Muscle of back (tissue), 11 donors: ENCODE results near the gene ST8SIA6. TPM values are rescaled to one million over a fixed set of nuclear protein-coding genes. Genes with fewer than 3 reads are reported as not detected.
"Not testable (repeated sequence)": the region's sequence is repeated elsewhere in the genome, so short reads cannot be mapped to it uniquely, and the experiment has no call there.

Source experiments
- DNase-seq, 3 donors: peaks; one replicate each; pipeline versions ENCODE4 v3.0.0 to v3.0.0-alpha.2; 2013
- polyA plus RNA-seq, 10 donors: library from polyadenylated mRNA; unstranded; fragments of 120-200 nt; gene quantifications; one replicate each; pipeline ENCODE4 v1.2.1, GENCODE V29; 2013; ENCODE audit not compliant: insufficient read length in 10 of 10

Gene ST8SIA6
- polyA plus RNA-seq, 10 donors = 0.65 to 2.9 (median 1.7) TPM

- peak; percentile 62 to 82 (median 80) for DNase-seq
Measured at GRCh38 chr10:17348501-17349349, 105.7 kb downstream of the ST8SIA6 start.

- DNase-seq = peak in 1 of 3 donors; percentile 1
Measured at GRCh38 chr10:17348011-17348500, 106.3 kb downstream of the ST8SIA6 start.

DNA sequence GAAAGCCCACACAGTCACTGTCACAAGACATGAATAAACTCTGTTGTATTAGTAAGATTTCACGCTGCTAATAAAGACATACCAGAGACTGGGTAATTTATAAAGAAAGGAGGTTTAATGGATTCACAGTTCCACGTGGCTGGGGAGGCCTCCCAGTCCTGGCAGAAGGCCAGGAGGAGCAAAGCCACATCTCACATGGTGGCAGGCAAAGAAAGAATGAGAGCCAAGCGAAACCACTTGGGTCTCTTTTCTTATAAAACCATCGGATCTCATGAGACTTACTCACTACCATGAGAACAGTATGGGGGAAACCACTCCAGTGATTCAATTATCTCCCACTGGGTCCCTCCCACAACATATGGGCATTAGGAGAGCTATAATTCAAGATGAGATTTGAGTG, 110.2 kb downstream of the ST8SIA6 start:
- DNase-seq = peak in 1 of 3 donors; percentile 1

DNA sequence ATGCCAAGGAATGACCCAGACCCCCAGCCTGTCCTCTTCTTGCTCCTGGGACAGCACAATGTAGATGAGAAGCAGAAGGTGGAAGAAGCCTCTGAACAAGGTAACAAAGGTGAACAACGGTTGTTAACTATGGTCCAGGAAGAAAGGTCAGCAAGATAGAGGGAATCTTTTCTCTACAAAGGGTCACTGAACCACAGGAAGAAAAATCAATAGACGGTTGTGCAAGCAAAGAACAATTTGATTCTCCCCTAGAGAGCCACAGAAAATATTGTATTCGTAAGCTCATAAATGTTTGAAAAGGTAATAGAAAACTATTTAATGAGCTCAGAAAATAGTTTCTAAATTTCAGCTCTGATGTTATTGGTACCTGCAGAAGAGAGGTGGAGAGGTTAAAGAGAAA, 111.3 kb downstream of the ST8SIA6 start:
- DNase-seq = no peak

DNA sequence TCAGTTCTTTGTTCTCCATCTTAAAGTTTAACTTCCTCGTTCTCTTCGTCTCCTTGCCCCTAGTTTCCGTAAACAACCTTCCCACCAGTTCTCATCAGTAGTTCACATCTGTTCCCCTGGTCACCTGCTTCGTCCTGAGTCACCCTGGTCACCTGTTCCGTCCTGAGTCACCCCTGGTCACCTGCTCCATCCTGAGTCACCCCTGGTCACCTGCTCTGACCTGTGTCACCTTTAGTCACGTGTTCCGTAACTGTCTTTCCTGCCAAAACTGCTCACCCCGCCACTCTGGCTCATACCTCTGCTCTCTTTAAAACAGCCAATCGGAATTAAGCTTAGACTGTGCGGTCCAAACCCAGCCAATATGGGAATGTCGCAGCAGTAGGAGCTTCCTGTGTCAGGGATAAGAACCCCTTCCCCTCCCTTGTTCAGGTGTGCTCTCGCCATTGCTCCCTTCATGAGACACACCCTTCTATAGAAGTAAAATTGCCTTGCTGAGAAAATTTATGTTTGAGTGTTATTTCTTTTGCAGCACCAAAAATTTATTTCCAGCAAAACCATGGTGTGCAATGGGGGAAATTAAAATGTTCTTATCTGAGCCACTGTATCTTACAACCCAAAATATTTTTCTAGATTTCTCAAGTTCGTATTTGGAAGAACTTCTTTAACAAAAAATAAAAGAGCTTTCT, 114.1 kb downstream of the ST8SIA6 start:
- no peak for DNase-seq

- peak in 1 of 3 donors; percentile 59 for DNase-seq
Measured at GRCh38 chr10:17335065-17335464, 119.3 kb downstream of the ST8SIA6 start.

- DNase-seq = no peak
Measured at GRCh38 chr10:17330501-17330900, 123.9 kb downstream of the ST8SIA6 start.

GRCh38 chr10:17326377-17326776, 128.0 kb downstream of the ST8SIA6 start:
- no peak for DNase-seq

- not testable (repeated sequence) for DNase-seq
Measured at GRCh38 chr10:17321957-17322356, 132.4 kb downstream of the ST8SIA6 start.

- no peak for DNase-seq
Measured at GRCh38 chr10:17316488-17317170, 137.8 kb downstream of the ST8SIA6 start.

GRCh38 chr10:17309435-17309834, 145.0 kb downstream of the ST8SIA6 start:
- no peak for DNase-seq

GRCh38 chr10:17307123-17307522, 147.3 kb downstream of the ST8SIA6 start:
- DNase-seq = no peak

DNA sequence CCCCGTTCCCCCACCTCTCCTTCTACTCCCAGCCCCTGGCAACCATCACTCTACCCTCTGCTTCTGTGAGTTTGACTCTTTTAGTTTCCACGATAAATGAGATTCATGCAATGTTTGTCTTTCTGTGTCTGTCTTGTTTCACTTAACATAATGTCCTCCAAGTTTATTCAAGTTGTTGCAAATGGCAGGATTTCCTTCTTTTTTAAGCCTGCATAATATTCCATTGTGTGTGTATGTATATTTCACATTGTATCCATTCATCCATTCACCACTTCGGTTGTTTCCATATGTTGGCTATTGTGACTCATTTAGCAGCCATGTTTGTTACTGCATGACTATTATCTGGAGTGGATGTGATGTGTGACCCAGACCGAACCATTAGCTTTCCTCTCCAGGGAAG, 162.0 kb downstream of the ST8SIA6 start:
- DNase-seq = no peak

DNA sequence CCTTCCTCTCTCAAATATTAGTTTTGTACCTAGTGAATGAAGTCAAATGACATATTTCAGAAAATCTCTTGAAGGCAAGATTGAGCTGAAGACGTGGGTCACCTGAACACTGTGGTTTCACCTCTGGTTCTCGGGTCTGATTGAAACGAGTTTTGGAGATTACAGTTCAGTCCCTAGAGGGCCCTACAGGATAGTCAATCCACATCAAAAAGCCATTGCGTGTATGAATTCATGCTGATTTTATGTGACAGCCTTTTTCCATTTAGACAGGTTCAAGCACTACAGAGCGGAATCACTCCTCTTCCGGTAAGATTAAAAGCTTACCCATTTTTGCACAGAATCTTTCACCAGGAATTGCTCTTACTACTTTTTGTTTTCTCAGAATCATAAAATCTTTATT, 164.2 kb downstream of the ST8SIA6 start:
- DNase-seq = no peak

- DNase-seq = no peak
Measured at GRCh38 chr10:17289763-17290162, 164.6 kb downstream of the ST8SIA6 start.

DNA sequence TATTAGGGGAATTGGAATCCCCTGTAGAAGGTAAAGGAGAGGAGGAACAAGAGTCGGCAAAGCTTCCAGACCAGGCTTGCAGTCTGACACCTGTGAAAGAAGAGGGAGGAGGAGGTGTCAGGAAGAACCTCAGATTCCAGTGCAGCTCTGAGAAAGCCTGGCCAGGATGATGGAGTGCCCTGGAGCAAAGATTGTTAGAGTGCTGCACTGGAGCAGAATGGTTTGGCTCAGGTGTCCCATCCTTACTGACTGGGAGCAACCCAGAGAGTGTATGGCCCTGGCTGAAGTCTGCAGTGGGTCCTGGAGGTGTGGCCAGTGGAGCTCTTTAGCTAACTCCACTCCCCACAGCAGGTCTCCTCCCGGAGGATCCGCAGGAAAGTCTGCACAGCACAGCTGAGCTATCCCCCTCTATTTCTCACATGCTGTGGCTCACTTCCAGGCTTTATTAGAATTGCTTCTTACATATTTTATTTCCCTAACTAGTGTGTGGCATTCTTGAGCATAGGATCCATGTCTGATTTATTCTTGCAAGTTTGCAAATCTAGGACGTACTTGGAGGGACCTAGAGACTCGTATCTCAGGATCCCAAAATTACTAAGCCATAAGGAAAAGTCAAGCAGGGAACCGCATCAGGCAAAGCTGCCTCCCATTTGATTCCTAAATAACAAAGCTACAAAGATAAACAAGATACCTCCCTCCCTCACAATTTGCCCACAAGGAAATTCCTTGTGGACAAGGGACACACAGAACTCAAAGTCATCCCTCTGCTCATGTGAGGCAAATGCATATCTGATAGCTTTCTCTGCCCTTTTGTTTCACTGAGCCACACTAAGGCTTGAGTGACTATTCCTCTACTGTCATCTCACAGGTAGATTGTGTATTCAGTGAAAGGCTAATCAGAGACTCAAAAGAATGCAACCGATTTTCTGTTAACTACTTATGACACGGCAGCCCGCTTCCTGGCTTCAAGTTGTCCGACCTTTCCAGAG, 167.5 kb downstream of the ST8SIA6 start:
- peak in 1 of 3 donors; percentile 2 for DNase-seq

GRCh38 chr10:17282311-17282710, 172.1 kb downstream of the ST8SIA6 start:
- no peak for DNase-seq

GRCh38 chr10:17278607-17279240, 175.7 kb downstream of the ST8SIA6 start:
- no peak for DNase-seq

GRCh38 chr10:17276756-17277424, 177.5 kb downstream of the ST8SIA6 start:
- DNase-seq = no peak

- DNase-seq = peak in 1 of 3 donors; percentile 49
Measured at GRCh38 chr10:17273403-17273802, 181.0 kb downstream of the ST8SIA6 start.
